IMR-90 (cell line): ENCODE results near the gene PARD3. TPM values are rescaled to one million over a fixed set of nuclear protein-coding genes. Genes with fewer than 3 reads are reported as not detected.

Experiments
- ATAC-seq: fragments of 200-7000 bp; cut with Tn5 transposase; 2 replicates; pipeline ENCODE4 v1.9.1; 2020; ENCODE audit warnings: low read depth, mild to moderate bottlenecking, moderate library complexity
- BruUV-seq: library from RNA; stranded (reverse); fragments of 400-500 nt; replicated peaks from 2 replicates; lab custom pipeline; 2021; lab: Mats Ljungman, UMichigan
- CTCF ChIA-PET: fragments of 300-600 bp; formaldehyde crosslinking; extraction: SDS; loops from one replicate; lab custom pipeline; 2021; ENCODE audit warnings: antibody characterized with exemption; lab: Yijun Ruan, JAX
- POLR2A ChIA-PET: fragments of 300-600 bp; sonication (Branson Sonifier 250); formaldehyde crosslinking; loops from one replicate; lab custom pipeline; 2022; ENCODE audit warnings: antibody characterized with exemption; ENCODE audit not compliant: unreplicated experiment; lab: Charles Lee
- DNase-seq: peaks from one replicate; pipeline ENCODE4 v3.0.0; 2013
- H2AFZ ChIP-seq: replicated peaks from 2 replicates; pipeline ENCODE3; 2013; ENCODE audit warnings: low read length, mild to moderate bottlenecking; ENCODE audit not compliant: poor library complexity
- H2AK5ac ChIP-seq: 2 replicates; pipeline ENCODE4 v1.6.1; 2013; ENCODE audit warnings: low read depth, low read length, inconsistent platforms
- H2AK9ac ChIP-seq: replicated peaks from 2 replicates; pipeline ENCODE3; 2013; ENCODE audit warnings: mild to moderate bottlenecking, low read depth, low read length, moderate library complexity; ENCODE audit not compliant: poor library complexity
- H2BK120ac ChIP-seq: 2 replicates; pipeline ENCODE4 v1.6.1; 2013; ENCODE audit warnings: low read depth, low read length, inconsistent platforms
- H2BK15ac ChIP-seq: 3 replicates; pipeline ENCODE4 v1.6.1; 2013; ENCODE audit warnings: low read depth, low read length, inconsistent platforms
- H2BK20ac ChIP-seq: 2 replicates; pipeline ENCODE4 v1.6.1; 2013; ENCODE audit warnings: low read depth, mild to moderate bottlenecking, inconsistent platforms, low read length, moderate library complexity
- H2BK5ac ChIP-seq: 2 replicates; pipeline ENCODE4 v1.6.1; 2013; ENCODE audit warnings: mild to moderate bottlenecking, low read depth, low read length, inconsistent platforms; ENCODE audit not compliant: poor library complexity, severe bottlenecking
- H3K14ac ChIP-seq: replicated peaks from 2 replicates; pipeline ENCODE4 v1.6.1; 2013; ENCODE audit warnings: low read depth, low read length, inconsistent platforms
- H3K18ac ChIP-seq: 2 replicates; pipeline ENCODE4 v1.6.1; 2013; ENCODE audit warnings: low read depth, low read length, control low read depth
- H3K23ac ChIP-seq: 2 replicates; pipeline ENCODE4 v1.6.1; 2013; ENCODE audit warnings: low read depth, low read length, inconsistent platforms
- H3K27ac ChIP-seq: 2 replicates; pipeline ENCODE4 v1.5.1; 2013; ENCODE audit warnings: mild to moderate bottlenecking, control low read depth, low read length; ENCODE audit not compliant: insufficient read depth
- H3K27me3 ChIP-seq: 2 replicates; pipeline ENCODE4 v1.6.1; 2013; ENCODE audit warnings: low read length; ENCODE audit not compliant: control insufficient read depth, insufficient read depth
- H3K36me3 ChIP-seq: 2 replicates; pipeline ENCODE4 v1.6.1; 2013; ENCODE audit warnings: low read length, mixed read lengths; ENCODE audit not compliant: control insufficient read depth, insufficient read depth
- H3K4ac ChIP-seq: 2 replicates; pipeline ENCODE4 v1.6.1; 2013; ENCODE audit warnings: low read depth, low read length, inconsistent platforms
- H3K4me1 ChIP-seq: 2 replicates; pipeline ENCODE4 v1.6.1; 2013; ENCODE audit warnings: low read length, mixed read lengths; ENCODE audit not compliant: control insufficient read depth, insufficient read depth
- H3K4me2 ChIP-seq: 2 replicates; pipeline ENCODE4 v1.6.1; 2013; ENCODE audit warnings: low read depth, mild to moderate bottlenecking, control low read depth, low read length, moderate library complexity
- H3K4me3 ChIP-seq: 2 replicates; pipeline ENCODE4 v1.5.1; 2013; ENCODE audit warnings: low read depth, mild to moderate bottlenecking, control low read depth, low read length, moderate library complexity; ENCODE audit not compliant: insufficient read depth
- H3K56ac ChIP-seq: 2 replicates; pipeline ENCODE4 v1.6.1; 2013; ENCODE audit warnings: low read length, inconsistent platforms; ENCODE audit not compliant: insufficient read depth; ENCODE audit errors: extremely low read depth
- H3K79me1 ChIP-seq, 2 experiments: 2 replicates each; pipeline ENCODE4 v1.6.1; 2013; ENCODE audit warnings: low read length in 2 of 2, inconsistent platforms in 1 of 2, low read depth in 1 of 2
- H3K9ac ChIP-seq: 2 replicates; pipeline ENCODE4 v1.6.1; 2013; ENCODE audit warnings: low read depth, low read length, control low read depth
- H3K9me1 ChIP-seq: 2 replicates; pipeline ENCODE4 v1.6.1; 2013; ENCODE audit warnings: low read length, inconsistent platforms; ENCODE audit not compliant: insufficient read depth
- H3K9me3 ChIP-seq: 2 replicates; pipeline ENCODE4 v1.6.1; 2013; ENCODE audit warnings: low read length; ENCODE audit not compliant: control insufficient read depth, insufficient read depth
- H4K20me1 ChIP-seq: 2 replicates; pipeline ENCODE4 v1.6.1; 2013; ENCODE audit warnings: low read length, inconsistent platforms; ENCODE audit not compliant: insufficient read depth
- H4K5ac ChIP-seq: 2 replicates; pipeline ENCODE4 v1.6.1; 2013; ENCODE audit warnings: mild to moderate bottlenecking, low read depth, low read length, control low read depth
- H4K8ac ChIP-seq, 2 experiments: 2 replicates each; pipeline ENCODE4 v1.6.1; 2013; ENCODE audit warnings: low read depth in 2 of 2, low read length in 2 of 2, control low read depth in 1 of 2, inconsistent platforms in 1 of 2
- H4K91ac ChIP-seq: 2 replicates; pipeline ENCODE4 v1.6.1; 2013; ENCODE audit warnings: low read depth, low read length, inconsistent platforms; ENCODE audit not compliant: insufficient read depth
- CEBPB ChIP-seq: IDR thresholded peaks from 2 replicates; pipeline ENCODE4 v1.6.1; 2012; ENCODE audit warnings: low read depth, low read length, improper control_type of control experiment
- FOS ChIP-seq: fragments of 150-350 bp; IDR thresholded peaks from 2 replicates; pipeline ENCODE4 v1.6.1; 2016; ENCODE audit warnings: low read depth, low read length
- MAFK ChIP-seq: IDR thresholded peaks from 2 replicates; pipeline ENCODE4 v1.6.1; 2012; ENCODE audit warnings: low read depth, low read length, improper control_type of control experiment
- MXI1 ChIP-seq: IDR thresholded peaks from 2 replicates; pipeline ENCODE4 v1.6.1; 2012; ENCODE audit warnings: low read depth, mild to moderate bottlenecking, low read length, moderate library complexity, borderline replicate concordance
- NFE2L2 ChIP-seq: fragments of 150-350 bp; IDR thresholded peaks from 2 replicates; pipeline ENCODE4 v1.6.1; 2016; ENCODE audit warnings: low read depth, mild to moderate bottlenecking, low read length
- RCOR1 ChIP-seq: IDR thresholded peaks from 2 replicates; pipeline ENCODE4 v1.6.1; 2012; ENCODE audit warnings: mild to moderate bottlenecking, low read length, improper control_type of control experiment; ENCODE audit not compliant: insufficient replicate concordance
- WGBS, 2 experiments: methylation state at CpG; one replicate each; pipeline versions ENCODE4 v1.1.5 to v1.1.7; 2013; ENCODE audit warnings: missing lambda C conversion rate in 2 of 2; ENCODE audit not compliant: insufficient read length in 1 of 2; ENCODE audit errors: extremely low coverage in 2 of 2; 5-methylcytosine and 5-hydroxymethylcytosine counted together
- dilution Hi-C: fragments of 300-500 bp; cut with HindIII; formaldehyde crosslinking; loops from one replicate; pipeline ENCODE4 v1.14.3; 2018; ENCODE audit warnings: low sequenced_read_pairs; ENCODE audit not compliant: unreplicated experiment
- in situ Hi-C: fragments of 300-500 bp; cut with MboI; formaldehyde crosslinking; loops from 3 replicates; pipeline ENCODE4 v1.14.3; 2019; ENCODE audit warnings: low sequenced_read_pairs, inconsistent platforms, mixed read lengths
- intact Hi-C: fragments of 100-400 bp; cut with micrococcal nuclease; formaldehyde crosslinking; loops from 2 replicates; pipeline ENCODE4 v1.10.0; 2022
- polyA plus RNA-seq, 3 experiments: library from polyadenylated mRNA; depleted of rRNA; stranded (reverse); fragments of >200 nt; gene quantifications; 2 replicates each; pipeline ENCODE4 v1.2.3, GENCODE V29; 2012; ENCODE audit warnings: low replicate concordance in 1 of 3
- total RNA-seq: library from RNA; depleted of rRNA; stranded (reverse); fragments of >200 nt; gene quantifications from 2 replicates; pipeline ENCODE4 v1.2.3, GENCODE V29; 2012

The PARD3 gene
- total and polyA plus RNA-seq, 2 of the 4 experiments (the other 2 are of a cell fraction): 14.6 to 37.5 TPM

DNA sequence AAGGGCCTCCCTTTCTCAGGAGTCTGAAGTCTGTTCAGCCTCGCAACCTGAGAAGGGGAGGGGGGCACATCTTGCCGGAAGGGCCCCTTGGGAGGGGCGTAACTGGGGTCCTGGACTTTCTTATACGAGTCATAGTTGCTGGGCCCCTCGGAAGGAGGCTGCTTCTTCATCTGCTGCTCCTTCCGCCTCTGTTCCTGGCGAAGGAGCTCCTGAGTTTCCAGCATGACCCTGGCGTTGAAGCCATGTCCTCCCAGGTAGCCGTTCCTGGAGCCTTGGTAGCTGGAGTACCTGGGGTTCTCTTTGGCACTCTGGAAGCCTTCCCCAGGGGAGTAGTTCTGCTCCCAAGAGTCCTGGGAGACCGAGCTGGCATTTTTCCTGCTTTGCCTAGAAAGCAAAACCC is 703.9 kb downstream of the PARD3 start:
- dilution Hi-C loops (no loop called here), intact Hi-C loops (no loop called here), in situ Hi-C loops (loop anchor here (25.0 kb wide), 1 partner anchor 774 kb away; the partner anchor contains the start of gene NRP1)
- H3K27ac ChIP-seq: no peak overlapping the region
- ChIA-PET POLR2A (no interaction called here), CTCF (no interaction called here)
- no CpG with 5 or more reads among the region's 10 CpGs for WGBS, 2 experiments
- no peak overlapping the region for H2BK20ac ChIP-seq
- no peaks in the 10 kb centered on the region; the same call in 1 of the 2 replicates for H3K9me3 ChIP-seq
- H4K5ac ChIP-seq: no peak overlapping the region
- peaks cover 4% of the 10 kb centered on the region; the same call in 1 of the 2 replicates for H3K4me1 ChIP-seq
- no peaks in the 10 kb centered on the region for H3K79me1 ChIP-seq
- H4K20me1 ChIP-seq: no peaks in the 10 kb centered on the region
- no peak overlapping the region for H2AFZ ChIP-seq
- no peak overlapping the region for H3K4me2 ChIP-seq
- no peak for TF ChIP-seq FOS
- no peak for TF ChIP-seq MXI1
- TF ChIP-seq NFE2L2: no peak
- TF ChIP-seq MAFK: no peak
- no peak for TF ChIP-seq RCOR1
- no peak for TF ChIP-seq CEBPB
- no peak overlapping the region for H3K23ac ChIP-seq
- DNase-seq (no peak), ATAC-seq (no peak)
- H2BK120ac ChIP-seq: no peak overlapping the region
- no peak overlapping the region for H2AK5ac ChIP-seq
- H3K56ac ChIP-seq: no peak overlapping the region
- BruUV-seq: no TSS peak
- H2BK5ac ChIP-seq: no peak overlapping the region
- H3K4ac ChIP-seq: no peak overlapping the region
- H2BK15ac ChIP-seq: no peak overlapping the region
- H4K8ac ChIP-seq: no peak overlapping the region
- H3K9ac ChIP-seq: no peak overlapping the region
- no peak overlapping the region for H3K14ac ChIP-seq
- no peak overlapping the region for H3K4me3 ChIP-seq
- no peak overlapping the region for H2AK9ac ChIP-seq
- H3K9me1 ChIP-seq: no peaks in the 10 kb centered on the region; the same call in 1 of the 2 replicates
- H4K91ac ChIP-seq: no peak overlapping the region
- no peak overlapping the region for H3K18ac ChIP-seq
- H3K36me3 ChIP-seq: no peaks in the 10 kb centered on the region
- H3K27me3 ChIP-seq: no peaks in the 10 kb centered on the region
